ENCODE measurements around the gene TRAK1.

The TRAK1 gene

GRCh38 chr3:42174679-42175385 lies 83.7 kb downstream of the TRAK1 start:
- H3K4me3 ChIP-seq (ENCODE audit: low read depth, low read length) = no peak overlapping the region
- TF ChIP-seq CTCF (IDR thresholded peaks at IDR 0.05; ENCODE audit: borderline replicate concordance, insufficient read depth, low read depth, low read length) = no peak

GRCh38 chr3:42175386-42176240 lies 84.5 kb downstream of the TRAK1 start:
- no peak for TF ChIP-seq CTCF (IDR thresholded peaks at IDR 0.05; ENCODE audit: borderline replicate concordance, insufficient read depth, low read depth, low read length)
- H3K4me3 ChIP-seq (ENCODE audit: low read depth, low read length) = no peak overlapping the region

- TF ChIP-seq CTCF (IDR thresholded peaks at IDR 0.05; ENCODE audit: borderline replicate concordance, insufficient read depth, low read depth, low read length) = no peak
- no peak overlapping the region for H3K4me3 ChIP-seq (ENCODE audit: low read depth, low read length)
Measured at GRCh38 chr3:42176242-42177034, 85.3 kb downstream of the TRAK1 start.

- H3K4me3 ChIP-seq (ENCODE audit: low read depth, low read length) = no peak overlapping the region
- TF ChIP-seq CTCF (IDR thresholded peaks at IDR 0.05; ENCODE audit: borderline replicate concordance, insufficient read depth, low read depth, low read length) = no peak
Measured at GRCh38 chr3:42177068-42177800, 86.1 kb downstream of the TRAK1 start.

GRCh38 chr3:42177801-42178150 lies 86.6 kb downstream of the TRAK1 start:
- TF ChIP-seq CTCF (IDR thresholded peaks at IDR 0.05; ENCODE audit: borderline replicate concordance, insufficient read depth, low read depth, low read length) = no peak
- H3K4me3 ChIP-seq (ENCODE audit: low read depth, low read length) = no peak overlapping the region

GRCh38 chr3:42179110-42179725 lies 88.1 kb downstream of the TRAK1 start:
- no peak for TF ChIP-seq CTCF (IDR thresholded peaks at IDR 0.05; ENCODE audit: borderline replicate concordance, insufficient read depth, low read depth, low read length)
- H3K4me3 ChIP-seq (ENCODE audit: low read depth, low read length) = no peak overlapping the region

Data from GM12875 (cell line).